ENCODE results near the gene INPP5F.

INPP5F gene

GRCh38 chr10:119849944-119850343, 124.1 kb downstream of the INPP5F start:
- CTCF ChIA-PET = no interaction called here
- TF ChIP-seq L3MBTL2 (conservative IDR thresholded peaks at IDR 0.05) = no peak
- no peak for TF ChIP-seq ELF4 (IDR thresholded peaks at IDR 0.05)
- TF ChIP-seq CTBP1 (IDR thresholded peaks at IDR 0.05; ENCODE audit: borderline replicate concordance) = no peak
- no peak for TF ChIP-seq ARNT (IDR thresholded peaks at IDR 0.05)
- no peak for TF ChIP-seq LEF1 (IDR thresholded peaks at IDR 0.05; ENCODE audit: borderline replicate concordance)
- no peak for TF ChIP-seq FOXK2 (IDR thresholded peaks at IDR 0.05)
- TF ChIP-seq SUZ12 (IDR thresholded peaks at IDR 0.05) = no peak
- TF ChIP-seq FOXM1 (IDR thresholded peaks at IDR 0.05; ENCODE audit: borderline replicate concordance) = no peak
- no peak for TF ChIP-seq SP1 (IDR thresholded peaks at IDR 0.05)
- TF ChIP-seq FOXA1 (IDR thresholded peaks at IDR 0.05) = no peak
- TF ChIP-seq NFRKB (IDR thresholded peaks at IDR 0.05) = no peak
- TF ChIP-seq HDGF (IDR thresholded peaks at IDR 0.05; ENCODE audit: borderline replicate concordance) = no peak
- TF ChIP-seq TARDBP (IDR thresholded peaks at IDR 0.05) = no peak
- no peak for TF ChIP-seq ZNF384 (IDR thresholded peaks at IDR 0.05)
- TF ChIP-seq PKNOX1 (IDR thresholded peaks at IDR 0.05) = no peak
- TF ChIP-seq BHLHE40 (IDR thresholded peaks at IDR 0.05; ENCODE audit: borderline replicate concordance) = no peak
- POLR2A ChIA-PET = no interaction called here
- no peak for DNase-seq (ENCODE audit: extremely low spot score)

GRCh38 chr10:119852277-119852676, 126.4 kb downstream of the INPP5F start:
- ChIA-PET POLR2A (interaction anchor here (1.0 kb wide), 1 partner anchor 21 kb away, joined by 3 read pairs; the partner anchor contains the start of gene MCMBP), CTCF (interaction anchor here (0.6 kb wide), 1 partner anchor 101 kb away, joined by 3 read pairs; no protein-coding TSS in a partner anchor)
- DNase-seq (ENCODE audit: extremely low spot score) = no peak
- TF ChIP-seq ZNF384 (IDR thresholded peaks at IDR 0.05) (no peak), NFRKB (IDR thresholded peaks at IDR 0.05) (no peak), TARDBP (IDR thresholded peaks at IDR 0.05) (no peak), ELF4 (IDR thresholded peaks at IDR 0.05) (no peak), FOXK2 (IDR thresholded peaks at IDR 0.05) (no peak), FOXA1 (IDR thresholded peaks at IDR 0.05) (no peak), LEF1 (IDR thresholded peaks at IDR 0.05; ENCODE audit: borderline replicate concordance) (no peak), L3MBTL2 (conservative IDR thresholded peaks at IDR 0.05) (no peak), SUZ12 (IDR thresholded peaks at IDR 0.05) (no peak)

- CTCF ChIA-PET = interaction anchor here (0.6 kb wide), 1 partner anchor 102 kb away, joined by 3 read pairs; no protein-coding TSS in a partner anchor
Observed at GRCh38 chr10:119852822-119853221, 127.0 kb downstream of the INPP5F start.

GRCh38 chr10:119853574-119853973, 127.7 kb downstream of the INPP5F start:
- DNase-seq (ENCODE audit: extremely low spot score) = no peak
- ChIA-PET POLR2A (no interaction called here), CTCF (no interaction called here)
- TF ChIP-seq ELF4 (IDR thresholded peaks at IDR 0.05) (no peak), TARDBP (IDR thresholded peaks at IDR 0.05) (no peak), HDGF (IDR thresholded peaks at IDR 0.05; ENCODE audit: borderline replicate concordance) (no peak), L3MBTL2 (conservative IDR thresholded peaks at IDR 0.05) (no peak), ZNF384 (IDR thresholded peaks at IDR 0.05) (no peak), ARNT (IDR thresholded peaks at IDR 0.05) (no peak), LEF1 (IDR thresholded peaks at IDR 0.05; ENCODE audit: borderline replicate concordance) (no peak), FOXA1 (IDR thresholded peaks at IDR 0.05) (no peak)

More at GRCh38 chr10:119852822-119853221, 127.0 kb downstream of the INPP5F start:
- no peak for DNase-seq (ENCODE audit: extremely low spot score)
- TF ChIP-seq SP1 (IDR thresholded peaks at IDR 0.05) (no peak), TARDBP (IDR thresholded peaks at IDR 0.05) (no peak), ELF4 (IDR thresholded peaks at IDR 0.05) (no peak), HDGF (IDR thresholded peaks at IDR 0.05; ENCODE audit: borderline replicate concordance) (no peak), FOXK2 (IDR thresholded peaks at IDR 0.05) (no peak), NFRKB (IDR thresholded peaks at IDR 0.05) (no peak), CTBP1 (IDR thresholded peaks at IDR 0.05; ENCODE audit: borderline replicate concordance) (no peak), BHLHE40 (IDR thresholded peaks at IDR 0.05; ENCODE audit: borderline replicate concordance) (no peak), ARNT (IDR thresholded peaks at IDR 0.05) (no peak), L3MBTL2 (conservative IDR thresholded peaks at IDR 0.05) (no peak), LEF1 (IDR thresholded peaks at IDR 0.05; ENCODE audit: borderline replicate concordance) (no peak), PKNOX1 (IDR thresholded peaks at IDR 0.05) (no peak), FOXA1 (IDR thresholded peaks at IDR 0.05) (no peak), ZNF384 (IDR thresholded peaks at IDR 0.05) (no peak), SUZ12 (IDR thresholded peaks at IDR 0.05) (no peak), FOXM1 (IDR thresholded peaks at IDR 0.05; ENCODE audit: borderline replicate concordance) (no peak)
- POLR2A ChIA-PET = interaction anchor here (1.0 kb wide), 1 partner anchor 20 kb away, joined by 3 read pairs; the partner anchor contains the start of gene MCMBP

GRCh38 chr10:119858063-119858462, 132.2 kb downstream of the INPP5F start:
- DNase-seq (ENCODE audit: extremely low spot score) = no peak
- POLR2A ChIA-PET = no interaction called here
- TF ChIP-seq FOXK2 (IDR thresholded peaks at IDR 0.05) (no peak), PKNOX1 (IDR thresholded peaks at IDR 0.05) (no peak), ELF4 (IDR thresholded peaks at IDR 0.05) (no peak), HDGF (IDR thresholded peaks at IDR 0.05; ENCODE audit: borderline replicate concordance) (no peak), TARDBP (IDR thresholded peaks at IDR 0.05) (no peak), SUZ12 (IDR thresholded peaks at IDR 0.05) (no peak), ARNT (IDR thresholded peaks at IDR 0.05) (no peak), BHLHE40 (IDR thresholded peaks at IDR 0.05; ENCODE audit: borderline replicate concordance) (no peak), FOXA1 (IDR thresholded peaks at IDR 0.05) (no peak), LEF1 (IDR thresholded peaks at IDR 0.05; ENCODE audit: borderline replicate concordance) (no peak), ZNF384 (IDR thresholded peaks at IDR 0.05) (no peak), SP1 (IDR thresholded peaks at IDR 0.05) (no peak), L3MBTL2 (conservative IDR thresholded peaks at IDR 0.05) (no peak), NFRKB (IDR thresholded peaks at IDR 0.05) (no peak), FOXM1 (IDR thresholded peaks at IDR 0.05; ENCODE audit: borderline replicate concordance) (no peak), CTBP1 (IDR thresholded peaks at IDR 0.05; ENCODE audit: borderline replicate concordance) (no peak)
- CTCF ChIA-PET = interaction anchor here (0.9 kb wide), 1 partner anchor 104 kb away, joined by 4 read pairs; no protein-coding TSS in a partner anchor

Data from HEK293T (cell line).